K562 (cell line): ENCODE results near the gene CCDC138. TPM values are rescaled to one million over a fixed set of nuclear protein-coding genes. Genes with fewer than 3 reads are reported as not detected.

ENCODE experiments used
- ATAC-seq: fragments of 200-7000 bp; cut with Tn5 transposase; 3 replicates; pipeline ENCODE4 v1.9.1; 2020; ENCODE audit warnings: moderate library complexity
- BruUV-seq: library from RNA; stranded (reverse); fragments of 400-500 nt; replicated peaks from 2 replicates; lab custom pipeline; 2021; lab: Mats Ljungman, UMichigan
- CTCF ChIA-PET: fragments of 300-600 bp; formaldehyde crosslinking; extraction: SDS; loops from one replicate; lab custom pipeline; 2021; ENCODE audit warnings: low intra/inter-chr PET ratio; lab: Yijun Ruan, JAX
- POLR2A ChIA-PET: fragments of 300-600, 350-650 bp; sonication (Branson Sonifier 250); formaldehyde crosslinking; extraction: SDS; loops from one replicate; lab custom pipeline; 2021; ENCODE audit warnings: antibody characterized with exemption, inconsistent platforms; lab: Yijun Ruan, JAX
- DNase-seq, 4 experiments: peaks; one replicate each; pipeline versions ENCODE4 v3.0.0 to v3.0.0-alpha.2; 2011 to 2018; ENCODE audit warnings: low spot score in 3 of 4, mixed read lengths in 3 of 4; ENCODE audit errors: extremely low read depth in 1 of 4
- FAIRE-seq: peaks from 2 replicates; lab custom pipeline; 2011; peaks lifted over from hg19 to GRCh38; lab: Jason Lieb, UNC
- H2AFZ ChIP-seq: 2 replicates; pipeline ENCODE4 v1.6.0; 2011; ENCODE audit warnings: low read depth, low read length, control low read depth, inconsistent platforms
- H3K27ac ChIP-seq: fragments of 200-600 bp; 3 replicates; pipeline ENCODE4 v1.8.0; 2011; ENCODE audit warnings: low read depth, mild to moderate bottlenecking, control low read depth, inconsistent platforms, low read length, moderate library complexity, mixed read lengths; ENCODE audit errors: extremely low read depth
- H3K27me3 ChIP-seq, 2 experiments: fragments of 300-600 bp in 1 of 2; 2 replicates in 1 of 2; 3 replicates in 1 of 2; pipeline versions ENCODE4 v1.6.0 to v1.8.0; 2011; ENCODE audit warnings: inconsistent platforms in 2 of 2, low read length in 2 of 2, mild to moderate bottlenecking in 1 of 2, mixed read lengths in 1 of 2, moderate library complexity in 1 of 2; ENCODE audit not compliant: control insufficient read depth in 2 of 2, insufficient read depth in 2 of 2
- H3K36me3 ChIP-seq: fragments of 300-600 bp; 3 replicates; pipeline ENCODE4 v1.8.0; 2011; ENCODE audit warnings: mild to moderate bottlenecking, low read length, inconsistent platforms; ENCODE audit not compliant: control insufficient read depth, insufficient read depth
- H3K4me1 ChIP-seq, 2 experiments: fragments of 200-600 bp in 1 of 2; replicated peaks in 1 of 2; 2 replicates in 1 of 2; 3 replicates in 1 of 2; pipeline versions ENCODE4 v1.5.1 to v1.8.0; 2011; ENCODE audit warnings: inconsistent platforms in 2 of 2, low read length in 2 of 2, mild to moderate bottlenecking in 1 of 2, mixed read lengths in 1 of 2, moderate library complexity in 1 of 2; ENCODE audit not compliant: control insufficient read depth in 2 of 2, insufficient read depth in 2 of 2
- H3K4me2 ChIP-seq: 2 replicates; pipeline ENCODE4 v1.6.1; 2011; ENCODE audit warnings: low read length, control low read depth, inconsistent platforms, mixed read lengths; ENCODE audit not compliant: insufficient read depth
- H3K4me3 ChIP-seq: fragments of 200-600 bp; sonication (generic), shearing (Covaris generic); 2 replicates; pipeline ENCODE4 v1.5.1; 2016; ENCODE audit warnings: control low read depth, inconsistent platforms
- H3K79me2 ChIP-seq: fragments of 200-600 bp; 3 replicates; pipeline ENCODE4 v1.8.0; 2011; ENCODE audit warnings: low read length, inconsistent platforms; ENCODE audit not compliant: control insufficient read depth, insufficient read depth
- H3K9ac ChIP-seq, 2 experiments: 2 replicates each; pipeline versions ENCODE4 v1.6.0 to v1.6.1; 2011; ENCODE audit warnings: low read depth in 2 of 2, low read length in 2 of 2, control low read depth in 1 of 2, inconsistent platforms in 1 of 2, mild to moderate bottlenecking in 1 of 2, mixed read lengths in 1 of 2; ENCODE audit not compliant: insufficient read depth in 1 of 2
- H3K9me1 ChIP-seq: one replicate; pipeline ENCODE4 v1.6.0; 2011; ENCODE audit warnings: inconsistent platforms, mild to moderate bottlenecking, low read length, moderate library complexity; ENCODE audit not compliant: control insufficient read depth, insufficient read depth
- H3K9me3 ChIP-seq: replicated peaks from 2 replicates; pipeline ENCODE4 v1.5.1; 2011; ENCODE audit warnings: low read depth, low read length, inconsistent platforms; ENCODE audit not compliant: control insufficient read depth, insufficient read depth
- H4K20me1 ChIP-seq: replicated peaks from 2 replicates; pipeline ENCODE4 v1.6.1; 2011; ENCODE audit warnings: low read length, inconsistent platforms, mixed read lengths; ENCODE audit not compliant: control insufficient read depth, insufficient read depth
- CHD7 ChIP-seq: fragments of 200-600 bp; sonication (generic); IDR thresholded peaks from one replicate; pipeline ENCODE4 v1.6.1; 2012; ENCODE audit warnings: mild to moderate bottlenecking, low read depth, low read length, inconsistent platforms
- ZNF639 ChIP-seq, 2 experiments: fragments of 200-800 bp in 1 of 2; sonication (Bioruptor generic) in 1 of 2; sonication (generic) in 1 of 2; formaldehyde crosslinking in 1 of 2; IDR thresholded peaks in 1 of 2; conservative IDR thresholded peaks in 1 of 2; 2 replicates each; pipeline versions ENCODE4 v1.5.0 to v1.6.1; 2016 to 2020; ENCODE audit warnings: missing compliant biosample characterization in 1 of 2, missing genetic modification characterization in 1 of 2, missing genetic modification reagents in 1 of 2
- WGBS: fragments of 100-300 bp; shearing (Covaris generic); methylation state at CpG from one replicate; pipeline ENCODE4 v1.1.6; 2016; ENCODE audit warnings: low coverage, mixed read lengths; ENCODE audit not compliant: insufficient coverage; ENCODE audit errors: missing lambda C conversion rate; 5-methylcytosine and 5-hydroxymethylcytosine counted together
- in situ Hi-C: fragments of 300-500 bp; cut with MboI; formaldehyde crosslinking; loops from 4 replicates; pipeline ENCODE4 v1.15.0; 2018; ENCODE audit warnings: inconsistent platforms, mixed read lengths
- intact Hi-C: fragments of 100-400 bp; cut with micrococcal nuclease; formaldehyde crosslinking; loops from 2 replicates; pipeline ENCODE4 v1.14.2; 2022
- polyA plus RNA-seq, 8 experiments: library from polyadenylated mRNA; depleted of rRNA in 4 of 8; stranded (reverse) in 5 of 8; unstranded in 3 of 8; fragments of >200 nt; fragmentation: Nextera tagmentation in 2 of 8; fragmentation: Illumina TruSeq in 1 of 8; extraction: Ambion mirVana in 2 of 8; extraction: Trizol in 1 of 8; gene quantifications; 2 replicates each; pipeline versions ENCODE4 v1.2.1 to v1.2.3, GENCODE V29; 2011 to 2014; ENCODE audit warnings: inconsistent platforms in 1 of 8, missing spikeins in 1 of 8
- total RNA-seq, 7 experiments: library from RNA; depleted of rRNA in 6 of 7; stranded (reverse); fragments of >200 nt in 6 of 7; fragmentation: Illumina TruSeq in 2 of 7; extraction: Trizol in 2 of 7; gene quantifications; 2 replicates each; pipeline versions ENCODE4 v1.2.1 to v1.2.3, GENCODE V29; 2011 to 2021; ENCODE audit warnings: low replicate concordance in 1 of 7

Gene CCDC138
- total and polyA plus RNA-seq, 9 of the 15 experiments (the other 6 are each of a cell fraction or from before 2014, with no cell fraction given) = 17.5 to 44.6 (median 26.7) TPM

GRCh38 chr2:108805032-108805431, 18.5 kb downstream of the CCDC138 start:
- H3K79me2 ChIP-seq = peaks cover 23% of the 10 kb centered on the region
- H3K4me2 ChIP-seq = no peak overlapping the region
- no TSS peak for BruUV-seq
- no peaks in the 10 kb centered on the region for H3K27me3 ChIP-seq
- H3K9me3 ChIP-seq = peaks cover 14% of the 10 kb centered on the region
- H3K4me1 ChIP-seq = no peaks in the 10 kb centered on the region
- ChIA-PET POLR2A (interaction anchor here (1.0 kb wide), 1 partner anchor 11 kb away, joined by 3 read pairs; no protein-coding TSS in a partner anchor), CTCF (no interaction called here)
- ATAC-seq = no peak
- no peak overlapping the region for H3K27ac ChIP-seq
- no peaks in the 10 kb centered on the region for H4K20me1 ChIP-seq
- no peaks in the 10 kb centered on the region for H3K9me1 ChIP-seq
- peaks cover 73% of the 10 kb centered on the region for H3K36me3 ChIP-seq
- intact Hi-C loops (no loop called here), in situ Hi-C loops (no loop called here)
- H2AFZ ChIP-seq = no peak overlapping the region
- H3K9ac ChIP-seq = no peak overlapping the region
- WGBS = 77% methylated on average over 1 of the region's 1 CpG
- no peak for TF ChIP-seq ZNF639 (CRISPR knock-in tag; conservative IDR thresholded peaks at IDR 0.05 in 1 of 2, IDR thresholded peaks at IDR 0.05 in 1 of 2)
- no peak for TF ChIP-seq CHD7
- DNase-seq = no peak
- FAIRE-seq = no peak
- H3K4me3 ChIP-seq = no peak overlapping the region
